NCI-H510A treated with DMSO at 0.1 percent for 48 hours (cell line): Measurements from ENCODE around the gene PIK3CD.
"Not testable (repeated sequence)": the region's sequence is repeated elsewhere in the genome, so short reads cannot be mapped to it uniquely, and the experiment has no call there.

Experiments
- DNase-seq: peaks from one replicate; lab custom pipeline; 2025; lab: John Stamatoyannopoulos, UW

PIK3CD gene

GRCh38 chr1:9733160-9733789 lies 81.7 kb downstream of the PIK3CD start:
- DNase-seq, result no peak

- no peak for DNase-seq
These were observed 84.3 kb downstream of the PIK3CD start for GRCh38 chr1:9735800-9736199.

- no peak for DNase-seq
These were observed 84.7 kb downstream of the PIK3CD start for GRCh38 chr1:9736241-9736640.

GRCh38 chr1:9737057-9737456 lies 85.5 kb downstream of the PIK3CD start:
- no peak for DNase-seq

GRCh38 chr1:9737671-9738070 lies 86.1 kb downstream of the PIK3CD start:
- no peak for DNase-seq

- DNase-seq, result no peak
These were observed 92.7 kb downstream of the PIK3CD start for GRCh38 chr1:9744106-9744799.

GRCh38 chr1:9746211-9746610 lies 94.7 kb downstream of the PIK3CD start:
- no peak for DNase-seq

- DNase-seq, result no peak
These were observed 95.1 kb downstream of the PIK3CD start for GRCh38 chr1:9746651-9747050.

GRCh38 chr1:9748391-9748790 lies 96.9 kb downstream of the PIK3CD start:
- not testable (repeated sequence) for DNase-seq

GRCh38 chr1:9749361-9749760 lies 97.8 kb downstream of the PIK3CD start:
- no peak for DNase-seq

- no peak for DNase-seq
These were observed 100.4 kb downstream of the PIK3CD start for GRCh38 chr1:9751971-9752370.

GRCh38 chr1:9753121-9753531 lies 101.6 kb downstream of the PIK3CD start:
- no peak for DNase-seq

GRCh38 chr1:9755441-9755995 lies 104.0 kb downstream of the PIK3CD start:
- DNase-seq, result no peak

- no peak for DNase-seq
These were observed 107.1 kb downstream of the PIK3CD start for GRCh38 chr1:9758559-9759121.

- peak; percentile 74 for DNase-seq
These were observed 108.4 kb downstream of the PIK3CD start for GRCh38 chr1:9759939-9760338.

GRCh38 chr1:9760824-9761223 lies 109.3 kb downstream of the PIK3CD start:
- DNase-seq, result no peak

- DNase-seq, result no peak
These were observed 110.3 kb downstream of the PIK3CD start for GRCh38 chr1:9761855-9762254.

- DNase-seq, result not testable (repeated sequence)
These were observed 110.9 kb downstream of the PIK3CD start for GRCh38 chr1:9762446-9762845.

- no peak for DNase-seq
These were observed 112.4 kb downstream of the PIK3CD start for GRCh38 chr1:9763914-9764313.

GRCh38 chr1:9764550-9764949 lies 113.0 kb downstream of the PIK3CD start:
- no peak for DNase-seq

- DNase-seq, result no peak
These were observed 115.4 kb downstream of the PIK3CD start for GRCh38 chr1:9766759-9767442.

GRCh38 chr1:9767964-9768668 lies 116.6 kb downstream of the PIK3CD start:
- DNase-seq, result no peak
